IPS DF 6.9 (cell line): ENCODE measurements around the gene DNAJB5.

Source experiments
- DNase-seq: peaks from one replicate; pipeline ENCODE4 v3.0.0-alpha.2; 2013; ENCODE audit warnings: low read depth, low spot score
- H3K27ac ChIP-seq: one replicate; pipeline ENCODE4 v1.5.1; 2013; ENCODE audit warnings: low read length, control low read depth
- H3K27me3 ChIP-seq: 2 replicates; pipeline ENCODE4 v1.6.1; 2013; ENCODE audit warnings: mild to moderate bottlenecking, low read length; ENCODE audit not compliant: control insufficient read depth, insufficient read depth
- H3K36me3 ChIP-seq: 2 replicates; pipeline ENCODE4 v1.6.1; 2013; ENCODE audit warnings: low read length; ENCODE audit not compliant: control insufficient read depth, insufficient read depth
- H3K4me1 ChIP-seq: 2 replicates; pipeline ENCODE4 v1.6.1; 2013; ENCODE audit warnings: low read length; ENCODE audit not compliant: control insufficient read depth, insufficient read depth
- H3K4me3 ChIP-seq: 2 replicates; pipeline ENCODE4 v1.5.1; 2013; ENCODE audit warnings: mild to moderate bottlenecking, low read length
- H3K9me3 ChIP-seq: 2 replicates; pipeline ENCODE4 v1.6.1; 2013; ENCODE audit warnings: low read length, inconsistent platforms; ENCODE audit not compliant: control insufficient read depth, insufficient read depth
- WGBS: extraction: QIAGEN DNeasy Blood & Tissue Kit; methylation state at CpG from one replicate; pipeline ENCODE4 v1.1.7; 2013; ENCODE audit warnings: mixed read lengths, missing lambda C conversion rate; ENCODE audit not compliant: insufficient read length, insufficient coverage; 5-methylcytosine and 5-hydroxymethylcytosine counted together

The DNAJB5 gene

GRCh38 chr9:34992376-34992951, 2.9 kb downstream of the DNAJB5 start:
- Histone ChIP-seq H3K4me3 (no peak overlapping the region), H3K9me3 (no peaks in the 10 kb centered on the region), H3K36me3 (peaks cover 11% of the 10 kb centered on the region), H3K27me3 (no peaks in the 10 kb centered on the region), H3K4me1 (peaks cover 14% of the 10 kb centered on the region), H3K27ac (no peak overlapping the region)
- WGBS = no CpG with 5 or more reads among the region's 16 CpGs
- DNase-seq = no peak

DNA sequence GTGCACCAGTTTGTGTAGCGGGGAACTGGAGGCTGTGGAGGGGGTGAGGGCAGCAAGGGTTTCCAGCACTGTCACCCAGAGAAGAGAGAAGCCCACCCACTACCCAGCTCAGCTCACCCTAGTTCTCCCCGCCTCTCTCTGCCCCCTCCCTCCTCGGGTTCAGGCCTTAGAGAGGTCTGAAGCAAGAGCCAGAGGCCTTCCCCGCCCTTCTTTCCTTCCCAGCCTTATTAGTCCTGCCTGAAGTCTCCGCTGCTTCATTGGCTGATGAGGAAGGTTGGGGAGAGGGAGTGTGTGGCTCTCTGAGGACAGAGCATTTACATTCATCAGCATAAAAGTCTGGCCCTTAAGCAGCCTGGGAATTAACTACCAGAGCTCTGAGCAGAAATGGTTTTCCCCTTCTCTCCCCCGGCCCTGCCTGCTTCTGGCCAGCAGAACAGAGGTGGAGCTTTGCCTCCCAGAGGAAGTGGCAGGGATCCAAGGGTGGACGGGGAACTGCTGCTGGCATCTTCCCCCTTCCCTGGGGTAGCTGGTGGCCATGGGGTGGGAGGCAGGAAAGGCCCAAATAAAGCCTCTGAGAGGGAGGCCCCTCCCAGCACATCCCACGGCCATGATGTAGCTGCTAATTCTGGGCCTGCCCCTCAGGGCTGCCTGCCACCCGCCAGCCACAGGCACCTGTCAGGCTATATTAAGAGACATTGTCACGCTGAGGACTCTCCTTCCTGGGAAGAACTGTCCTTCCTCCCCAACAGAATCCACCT, 4.1 kb downstream of the DNAJB5 start:
- no CpG with 5 or more reads among the region's 10 CpGs for WGBS
- Histone ChIP-seq H3K27ac (no peak overlapping the region), H3K4me3 (no peak overlapping the region), H3K9me3 (no peaks in the 10 kb centered on the region), H3K36me3 (peaks cover 16% of the 10 kb centered on the region), H3K27me3 (no peaks in the 10 kb centered on the region), H3K4me1 (peaks cover 14% of the 10 kb centered on the region)
- no peak for DNase-seq

- peaks cover 14% of the 10 kb centered on the region for H3K4me1 ChIP-seq
These were observed 4.8 kb downstream of the DNAJB5 start for GRCh38 chr9:34994260-34994899.

DNA sequence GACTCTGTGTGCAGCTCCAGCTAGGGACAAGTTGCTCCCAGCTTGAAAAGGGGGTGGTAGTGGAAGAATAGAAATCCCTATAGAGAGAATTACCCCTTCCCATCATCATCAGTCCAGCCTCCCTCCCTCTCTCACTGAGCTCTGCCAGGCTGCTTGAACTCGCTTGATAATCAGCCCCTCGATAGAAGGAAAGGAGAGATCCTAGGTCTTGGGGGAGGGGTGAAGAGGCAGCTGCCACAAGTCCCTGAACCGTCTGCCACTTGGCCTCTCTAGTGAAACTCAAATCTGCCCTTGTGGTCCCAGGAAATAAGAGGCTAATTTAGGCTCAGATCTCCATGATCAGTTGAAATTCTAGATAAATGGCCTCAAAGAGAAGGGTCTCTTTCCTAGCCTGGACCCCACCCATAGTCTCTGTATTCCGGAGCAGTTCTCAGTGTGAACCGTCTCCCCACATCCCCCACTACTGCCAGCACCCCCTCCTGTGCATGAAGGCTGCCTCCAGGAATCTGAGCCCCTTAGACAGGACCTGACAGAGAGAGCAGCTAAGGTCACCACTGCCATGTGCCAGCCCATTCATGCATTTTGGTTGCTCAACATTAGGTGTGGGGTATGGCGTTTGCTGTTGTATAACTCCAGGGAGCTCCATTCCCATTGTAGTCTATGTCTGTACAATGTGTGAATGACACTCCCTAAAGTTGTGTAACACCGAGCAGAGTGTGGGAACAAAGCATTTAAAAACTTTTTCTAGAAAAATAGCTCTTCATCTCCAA, 5.5 kb downstream of the DNAJB5 start:
- no peaks in the 10 kb centered on the region for H3K9me3 ChIP-seq
- WGBS = no CpG with 5 or more reads among the region's 7 CpGs
- peaks cover 14% of the 10 kb centered on the region for H3K4me1 ChIP-seq
- no peak for DNase-seq
- peaks cover 16% of the 10 kb centered on the region for H3K36me3 ChIP-seq
- H3K4me3 ChIP-seq = no peak overlapping the region
- no peak overlapping the region for H3K27ac ChIP-seq
- H3K27me3 ChIP-seq = no peaks in the 10 kb centered on the region

More at GRCh38 chr9:34994260-34994899, 4.8 kb downstream of the DNAJB5 start:
- Histone ChIP-seq H3K27ac (no peak overlapping the region), H3K4me3 (no peak overlapping the region), H3K27me3 (no peaks in the 10 kb centered on the region), H3K36me3 (peaks cover 16% of the 10 kb centered on the region), H3K9me3 (no peaks in the 10 kb centered on the region)
- no peak for DNase-seq
- WGBS = no CpG with 5 or more reads among the region's 4 CpGs

DNA sequence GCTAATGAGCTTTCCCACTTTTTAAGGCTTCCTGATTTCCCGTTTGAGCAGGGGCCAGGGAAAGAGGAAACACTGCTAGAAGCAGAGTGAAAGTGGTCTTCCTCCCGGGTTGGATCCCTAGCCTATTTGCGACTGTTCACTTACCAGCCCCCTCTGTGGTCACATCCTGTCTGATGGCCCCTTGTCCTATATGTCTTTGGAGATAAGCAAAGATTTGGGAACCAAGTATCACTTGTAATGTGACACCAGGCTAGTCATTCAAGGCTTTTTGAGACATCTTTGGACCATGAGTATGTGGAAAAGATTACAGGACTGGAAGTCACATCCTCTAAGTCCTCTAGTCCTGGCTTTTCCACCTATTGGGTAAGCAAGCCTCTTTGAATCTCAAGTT, 6.1 kb downstream of the DNAJB5 start:
- no peak overlapping the region for H3K4me3 ChIP-seq
- H3K27ac ChIP-seq = no peak overlapping the region
- no peaks in the 10 kb centered on the region for H3K9me3 ChIP-seq
- peaks cover 14% of the 10 kb centered on the region for H3K4me1 ChIP-seq
- no peak for DNase-seq
- H3K27me3 ChIP-seq = no peaks in the 10 kb centered on the region
- H3K36me3 ChIP-seq = peaks cover 16% of the 10 kb centered on the region
- WGBS = no CpG with 5 or more reads among the region's 3 CpGs

DNA sequence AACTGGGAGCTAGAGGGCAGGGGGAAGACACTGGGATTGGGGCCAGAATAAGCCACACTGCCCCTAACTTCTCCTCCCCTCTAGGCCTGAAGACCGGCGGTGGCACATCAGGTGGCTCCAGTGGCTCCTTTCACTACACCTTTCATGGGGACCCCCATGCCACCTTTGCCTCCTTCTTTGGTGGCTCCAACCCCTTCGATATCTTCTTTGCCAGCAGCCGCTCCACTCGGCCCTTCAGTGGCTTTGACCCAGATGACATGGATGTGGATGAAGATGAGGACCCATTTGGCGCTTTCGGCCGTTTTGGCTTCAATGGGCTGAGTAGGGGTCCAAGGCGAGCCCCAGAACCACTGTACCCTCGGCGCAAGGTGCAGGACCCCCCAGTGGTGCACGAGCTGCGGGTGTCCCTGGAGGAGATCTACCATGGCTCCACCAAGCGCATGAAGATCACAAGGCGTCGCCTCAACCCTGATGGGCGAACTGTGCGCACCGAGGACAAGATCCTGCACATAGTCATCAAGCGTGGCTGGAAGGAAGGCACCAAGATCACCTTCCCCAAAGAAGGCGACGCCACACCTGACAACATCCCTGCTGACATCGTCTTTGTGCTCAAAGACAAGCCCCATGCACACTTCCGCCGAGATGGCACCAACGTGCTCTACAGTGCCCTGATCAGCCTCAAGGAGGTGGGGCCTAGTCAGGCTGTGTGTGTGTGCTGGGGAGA, 6.8 kb downstream of the DNAJB5 start:
- H3K4me3 ChIP-seq = no peak overlapping the region
- no peak overlapping the region for H3K27ac ChIP-seq
- peaks cover 12% of the 10 kb centered on the region for H3K4me1 ChIP-seq
- no CpG with 5 or more reads among the region's 26 CpGs for WGBS
- no peak for DNase-seq
- no peaks in the 10 kb centered on the region for H3K27me3 ChIP-seq
- peaks cover 16% of the 10 kb centered on the region for H3K36me3 ChIP-seq
- H3K9me3 ChIP-seq = no peaks in the 10 kb centered on the region

DNA sequence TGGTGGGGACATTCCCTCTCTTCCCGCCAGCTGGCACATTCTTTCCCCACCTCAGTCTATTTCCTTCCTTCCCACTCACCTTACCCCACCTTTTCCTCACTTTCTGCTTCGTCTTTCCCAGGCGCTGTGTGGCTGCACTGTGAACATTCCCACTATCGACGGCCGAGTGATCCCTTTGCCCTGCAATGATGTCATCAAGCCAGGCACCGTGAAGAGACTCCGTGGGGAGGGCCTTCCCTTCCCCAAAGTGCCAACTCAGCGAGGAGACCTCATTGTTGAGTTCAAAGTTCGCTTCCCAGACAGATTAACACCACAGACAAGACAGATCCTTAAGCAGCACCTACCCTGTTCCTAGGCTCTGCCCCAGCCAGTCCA, 7.3 kb downstream of the DNAJB5 start:
- no peak for DNase-seq
- no peak overlapping the region for H3K4me3 ChIP-seq
- peaks cover 16% of the 10 kb centered on the region for H3K36me3 ChIP-seq
- peaks cover 10% of the 10 kb centered on the region for H3K4me1 ChIP-seq
- no CpG with 5 or more reads among the region's 10 CpGs for WGBS
- H3K27me3 ChIP-seq = no peaks in the 10 kb centered on the region
- no peak overlapping the region for H3K27ac ChIP-seq
- H3K9me3 ChIP-seq = no peaks in the 10 kb centered on the region

DNA sequence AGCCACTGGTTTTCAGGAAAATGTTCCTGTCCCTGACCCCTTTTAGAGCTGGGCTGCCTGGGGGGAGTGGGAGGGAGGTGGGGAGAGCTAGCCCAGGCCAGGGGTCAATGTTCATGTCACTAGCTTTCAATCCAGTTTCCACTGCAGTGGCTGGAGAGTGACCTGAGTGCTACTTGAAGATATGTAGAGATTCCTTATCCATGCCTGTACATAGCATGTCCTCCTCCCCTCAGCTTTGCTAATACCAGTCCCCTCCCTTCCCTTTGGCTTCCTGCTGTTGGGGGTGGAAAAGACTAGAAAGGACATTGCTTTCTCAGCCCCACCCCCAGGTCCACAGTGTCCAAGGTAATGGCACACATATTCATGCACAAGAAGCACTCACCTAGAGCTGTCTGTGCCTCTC, 7.8 kb downstream of the DNAJB5 start:
- no peak overlapping the region for H3K4me3 ChIP-seq
- no peak overlapping the region for H3K27ac ChIP-seq
- peaks cover 7% of the 10 kb centered on the region for H3K4me1 ChIP-seq
- peaks cover 16% of the 10 kb centered on the region for H3K36me3 ChIP-seq
- no peak for DNase-seq
- H3K9me3 ChIP-seq = no peaks in the 10 kb centered on the region
- H3K27me3 ChIP-seq = no peaks in the 10 kb centered on the region

GRCh38 chr9:34998266-34998665, 8.7 kb downstream of the DNAJB5 start:
- H3K4me3 ChIP-seq = no peak overlapping the region
- H3K9me3 ChIP-seq = no peaks in the 10 kb centered on the region
- H3K27me3 ChIP-seq = no peaks in the 10 kb centered on the region
- WGBS = no CpG with 5 or more reads among the region's 3 CpGs
- peaks cover 4% of the 10 kb centered on the region; the same call in 1 of the 2 replicates for H3K4me1 ChIP-seq
- peaks cover 16% of the 10 kb centered on the region for H3K36me3 ChIP-seq
- no peak for DNase-seq
- H3K27ac ChIP-seq = no peak overlapping the region

- peaks cover 16% of the 10 kb centered on the region for H3K36me3 ChIP-seq
- WGBS = no CpG with 5 or more reads among the region's 2 CpGs
- no peak overlapping the region for H3K27ac ChIP-seq
- no peaks in the 10 kb centered on the region for H3K27me3 ChIP-seq
- H3K4me1 ChIP-seq = 0 out of 2 replicates have a peak, but pooled peaks cover under 1% of the 10 kb centered on the region
- no peak for DNase-seq
- no peak overlapping the region for H3K4me3 ChIP-seq
- no peaks in the 10 kb centered on the region for H3K9me3 ChIP-seq
These were observed 10.0 kb downstream of the DNAJB5 start for GRCh38 chr9:34999576-34999975.
